Stimulated activated CD4-positive, alpha-beta T cell treated with anti-CD3 and anti-CD28 coated beads, TNF-alpha, amount 100 ng/mL, for 24 hours (primary cell): Measurements from ENCODE around the gene KLHDC2.
"Not testable (repeated sequence)": the region's sequence is repeated elsewhere in the genome, so short reads cannot be mapped to it uniquely, and the experiment has no call there.

Experiments
- DNase-seq, 3 experiments: peaks; one replicate each; pipeline ENCODE4 v3.0.0-alpha.2; 2020; ENCODE audit warnings: low read depth in 3 of 3

KLHDC2 gene

GRCh38 chr14:49767571-49768300, at the start of gene KLHDC2:
Gene KLHDC2 (plus strand): TSS chr14:49768153. CDS start chr14:49768469, 316 bp downstream.
- DNase-seq, result peak; percentile 78 to 87 (median 80)

DNA sequence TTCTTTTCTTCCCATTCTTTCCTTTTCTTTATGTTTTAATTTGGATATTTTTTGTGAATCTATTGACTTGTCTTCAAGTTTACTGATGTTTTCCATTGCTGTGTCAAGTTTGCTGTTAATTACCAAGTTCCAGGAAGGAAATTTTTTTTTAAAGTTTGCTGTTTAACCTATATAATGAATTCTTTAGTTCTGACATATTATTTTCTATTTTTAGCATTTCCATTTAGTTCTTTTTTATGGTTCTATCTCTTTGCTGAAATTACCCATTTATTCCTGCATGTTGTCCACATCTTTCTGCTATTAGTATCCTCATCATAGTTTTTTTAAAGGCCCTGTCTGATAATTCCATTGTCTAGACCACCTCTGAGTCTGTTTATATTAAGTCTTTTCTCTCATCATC, 47.2 kb upstream of the KLHDC2 start:
- no peak for DNase-seq

- not testable (repeated sequence) for DNase-seq
Observed at GRCh38 chr14:49721733-49722435, 46.1 kb upstream of the KLHDC2 start.

- DNase-seq, result no peak
Observed at GRCh38 chr14:49727171-49727570, 40.8 kb upstream of the KLHDC2 start.

DNA sequence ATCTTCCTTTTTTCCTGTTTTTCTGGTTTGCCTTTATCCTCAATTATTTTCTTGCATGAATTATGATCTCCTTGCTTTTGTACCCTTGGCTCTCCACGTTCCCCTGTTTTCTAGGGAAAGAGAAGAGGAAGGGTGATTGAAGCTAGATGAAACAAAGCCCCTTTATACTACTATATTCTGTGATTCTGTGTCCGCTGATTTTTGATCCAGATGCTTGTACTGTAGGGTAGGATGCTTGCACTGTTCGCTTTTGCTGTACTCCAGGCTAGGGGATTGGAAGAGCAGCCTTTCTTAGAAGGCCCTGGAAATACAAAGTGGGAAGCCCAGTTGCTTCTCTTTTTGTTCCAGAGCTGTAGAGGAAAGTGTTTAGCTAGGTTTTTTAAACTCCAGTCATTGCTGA, 35.1 kb upstream of the KLHDC2 start:
- no peak for DNase-seq

DNA sequence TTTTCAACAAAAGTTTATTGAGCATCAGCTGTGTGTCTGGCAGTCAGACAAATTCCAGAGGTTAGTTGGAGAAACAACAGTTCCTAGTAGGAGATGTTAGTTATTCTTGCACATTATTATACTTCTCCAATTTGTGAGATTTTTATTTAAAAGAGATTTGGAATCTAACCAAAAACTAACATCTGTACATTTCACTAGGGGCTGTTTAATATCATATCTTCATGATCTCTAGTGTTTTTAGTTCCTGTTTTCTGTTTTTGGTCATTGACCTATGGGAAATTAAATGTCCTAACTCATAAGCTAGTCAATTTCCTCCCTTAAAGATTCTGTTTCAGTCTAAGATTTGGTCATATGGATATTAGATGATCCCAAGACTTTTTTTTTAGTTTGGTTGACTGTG, 34.1 kb upstream of the KLHDC2 start:
- DNase-seq, result no peak

DNA sequence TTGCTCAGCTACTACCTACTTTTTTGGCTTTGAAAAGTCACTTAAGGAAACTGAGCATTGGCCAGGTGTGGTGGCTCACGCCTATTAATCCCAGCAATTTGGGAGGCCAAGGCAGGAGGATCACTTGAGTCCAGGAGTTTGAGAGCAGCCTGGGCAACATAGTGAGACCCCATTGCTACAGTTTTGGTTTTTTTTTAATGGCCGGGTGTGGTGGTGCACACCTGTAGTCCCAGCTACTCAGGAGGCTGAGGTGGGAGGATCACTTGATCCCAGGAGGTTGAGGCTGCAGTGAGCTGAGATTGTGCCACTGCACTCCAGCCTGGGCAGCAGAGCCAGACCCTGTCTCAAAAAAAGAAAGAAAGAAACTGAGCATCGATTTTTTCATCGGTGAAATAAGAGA, 32.3 kb upstream of the KLHDC2 start:
- not testable (repeated sequence) for DNase-seq

DNA sequence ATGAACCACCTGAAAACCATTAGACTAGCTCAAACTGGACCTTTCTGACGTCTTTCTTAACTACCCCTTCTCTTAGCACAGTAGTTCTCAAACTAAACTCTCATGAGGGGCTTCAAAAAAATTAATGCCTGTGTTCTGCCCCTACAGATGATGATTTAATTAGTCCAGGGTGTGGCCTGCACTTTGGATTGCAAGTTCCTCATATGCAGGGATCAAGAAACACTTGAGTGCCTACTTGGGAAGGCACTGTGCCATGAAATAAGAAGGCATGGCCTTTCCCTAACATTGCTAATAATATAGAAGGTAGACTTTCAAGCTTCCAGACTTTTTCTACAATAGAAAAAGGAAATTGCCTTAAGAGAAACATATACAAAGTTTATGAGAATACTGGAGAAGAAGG, 22.8 kb upstream of the KLHDC2 start:
- no peak for DNase-seq

- not testable (repeated sequence) for DNase-seq
Observed at GRCh38 chr14:49746476-49746875, 21.5 kb upstream of the KLHDC2 start.

GRCh38 chr14:49754570-49755097, 13.3 kb upstream of the KLHDC2 start:
- no peak for DNase-seq

- no peak for DNase-seq
Observed at GRCh38 chr14:49755378-49755777, 12.6 kb upstream of the KLHDC2 start.

DNA sequence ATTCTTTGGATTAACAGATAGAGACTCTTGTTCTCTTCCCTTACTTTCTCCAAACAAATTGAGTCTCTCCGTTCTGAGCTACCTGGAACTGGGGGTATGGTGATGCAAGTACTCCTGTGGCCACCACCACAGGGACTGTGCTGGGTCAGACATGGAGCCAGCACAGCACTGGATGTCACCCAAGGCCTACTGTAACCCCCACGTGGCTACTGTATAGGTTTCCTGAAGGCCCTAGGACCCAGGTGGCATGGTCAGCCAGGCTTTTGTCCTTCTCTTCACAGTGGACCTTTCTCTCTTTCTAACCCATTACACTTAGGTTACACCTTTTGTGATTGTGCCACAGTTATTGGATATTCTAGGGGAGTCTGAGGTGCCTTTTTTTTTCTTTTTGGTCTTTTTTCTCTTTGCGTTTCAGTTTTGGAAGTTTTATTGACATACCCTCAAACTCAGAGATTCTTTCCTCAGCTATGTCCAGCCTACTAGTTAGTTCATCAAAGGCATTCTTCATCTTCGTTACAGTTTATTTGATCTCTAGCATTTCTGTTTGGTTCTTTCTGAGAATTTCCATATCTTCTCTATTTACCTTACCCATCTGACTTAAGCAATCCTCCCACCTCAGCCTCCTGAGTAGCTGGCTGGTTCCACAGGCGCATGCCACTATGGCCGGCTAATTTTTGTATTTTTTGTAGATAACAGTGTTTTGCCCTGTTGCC, 6.0 kb upstream of the KLHDC2 start:
- no peak for DNase-seq

- DNase-seq, result no peak
Observed at GRCh38 chr14:49766839-49767238, 1.1 kb upstream of the KLHDC2 start.

DNA sequence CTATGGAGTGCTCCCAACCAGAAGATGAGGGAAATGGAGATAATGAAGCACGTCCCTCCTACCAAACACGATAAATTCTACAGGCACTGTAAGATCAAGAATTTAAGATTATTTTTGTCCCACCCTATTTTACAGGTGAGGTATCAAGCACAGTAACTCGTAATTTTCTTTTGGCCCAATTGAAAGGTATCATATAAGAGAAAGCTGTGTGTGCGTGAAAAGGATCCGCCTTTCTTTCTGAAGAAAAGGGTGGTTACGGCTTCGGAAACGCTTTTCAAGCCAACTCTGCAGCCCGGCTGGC, 733 bp upstream of the KLHDC2 start:
- DNase-seq, result no peak

DNA sequence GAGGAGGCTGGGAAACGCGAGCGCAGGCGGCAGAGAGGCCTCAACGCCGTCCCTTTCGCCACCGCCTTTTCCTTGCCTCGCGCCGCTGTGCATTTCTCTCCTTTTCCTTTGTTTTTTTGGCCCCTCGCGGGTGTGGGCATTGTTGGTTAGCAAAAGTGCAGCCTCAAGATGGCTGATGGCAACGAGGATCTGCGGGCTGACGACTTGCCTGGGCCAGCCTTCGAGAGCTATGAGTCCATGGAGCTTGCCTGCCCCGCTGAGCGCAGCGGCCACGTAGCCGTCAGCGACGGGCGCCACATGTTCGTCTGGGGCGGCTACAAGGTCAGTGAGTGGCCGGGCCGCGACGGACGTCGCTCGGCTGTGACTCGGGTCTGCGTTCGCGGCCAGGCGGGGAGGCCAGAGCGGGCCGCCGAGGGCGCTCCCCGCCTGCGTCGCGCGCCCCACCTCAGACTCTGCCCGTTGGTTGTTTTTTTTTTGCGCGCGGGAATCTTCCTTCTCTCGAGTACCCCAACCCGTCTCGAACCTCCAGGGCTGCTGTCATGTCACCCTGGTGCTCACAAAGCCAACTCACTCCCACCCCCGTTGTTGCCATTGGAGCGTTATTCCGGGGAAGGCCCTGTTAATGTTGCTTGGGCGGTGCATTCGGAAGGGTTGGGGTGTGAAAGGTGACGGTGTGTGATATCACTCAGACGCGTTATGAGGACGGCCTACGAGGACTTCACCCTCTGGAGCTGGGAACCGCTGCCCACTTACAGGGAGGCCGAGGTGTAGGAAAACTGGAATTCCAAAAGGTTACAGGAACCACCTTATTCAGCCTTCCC, 558 bp downstream of the KLHDC2 start:
- peak; percentile 54 to 75 (median 67) for DNase-seq

- no peak for DNase-seq
Observed at GRCh38 chr14:49769171-49769570, 1.2 kb downstream of the KLHDC2 start.

DNA sequence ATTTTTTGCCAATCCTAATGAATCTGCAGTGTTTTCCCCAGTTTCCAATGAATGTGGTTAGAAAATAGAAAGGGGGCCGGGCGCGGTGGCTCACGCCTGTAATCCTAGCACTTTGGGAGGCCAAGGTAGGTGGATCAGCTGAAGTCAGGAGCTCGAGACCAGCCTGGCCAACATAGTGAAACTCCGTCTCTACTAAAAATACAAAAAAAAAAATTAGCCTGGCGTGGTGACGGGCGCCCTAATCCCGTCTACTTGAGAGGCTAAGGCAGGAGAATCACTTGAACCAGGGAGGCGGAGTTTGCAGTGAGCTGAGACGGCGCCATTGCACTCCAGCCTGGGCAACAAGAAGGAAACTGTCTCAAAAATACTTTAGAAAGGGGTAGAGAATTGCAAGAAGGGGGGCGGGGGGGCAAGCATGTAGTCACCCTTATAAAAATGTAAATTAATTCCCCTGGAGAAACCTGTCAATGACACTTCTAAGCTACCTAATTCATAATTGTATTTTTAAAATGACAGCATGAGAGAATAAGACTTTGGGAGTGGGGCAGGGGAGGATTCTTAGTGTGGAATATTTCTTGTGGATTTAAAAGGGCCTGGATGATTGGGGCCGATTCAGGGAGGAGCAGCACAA, 1.7 kb downstream of the KLHDC2 start:
- DNase-seq, result no peak

- no peak for DNase-seq
Observed at GRCh38 chr14:49770212-49770817, 2.4 kb downstream of the KLHDC2 start.

DNA sequence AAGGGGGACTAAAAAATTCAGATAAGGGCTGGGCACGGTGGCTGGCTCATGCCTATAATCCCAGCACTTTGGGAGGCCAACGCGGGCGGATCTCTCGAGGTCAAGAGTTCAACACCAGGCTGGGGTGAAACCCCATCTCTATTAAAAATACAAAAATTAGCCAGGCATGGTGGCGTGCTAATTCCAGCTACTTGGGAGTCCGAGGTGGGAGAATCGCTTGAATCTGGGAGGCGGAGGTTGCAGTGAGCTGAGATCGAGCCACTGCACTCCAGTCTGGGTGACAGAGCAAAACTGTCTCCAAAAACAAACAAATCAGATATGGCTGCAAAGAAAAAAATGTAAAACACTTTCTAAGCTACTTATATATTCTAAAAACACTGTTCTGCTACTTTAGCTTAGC, 3.7 kb downstream of the KLHDC2 start:
- not testable (repeated sequence) for DNase-seq

DNA sequence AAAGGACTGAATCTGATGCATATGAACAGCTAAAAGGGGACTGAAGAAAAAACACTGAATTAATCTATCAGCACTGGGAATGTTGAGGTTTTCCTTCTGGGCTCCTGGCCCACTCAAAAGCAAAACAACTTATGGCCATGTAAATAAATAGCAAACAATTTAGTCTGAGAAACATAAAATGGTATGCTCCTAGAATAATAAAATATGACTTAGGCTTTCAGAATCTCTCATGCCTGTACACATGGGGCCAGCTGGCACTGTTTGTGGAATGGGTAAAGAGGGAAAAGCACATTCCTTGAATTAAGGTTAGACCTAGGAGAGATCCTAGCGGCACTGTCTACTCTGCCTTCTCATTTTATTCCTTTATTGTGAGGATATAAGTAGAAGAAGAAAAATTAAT, 6.2 kb downstream of the KLHDC2 start:
- no peak for DNase-seq

- no peak for DNase-seq
Observed at GRCh38 chr14:49778421-49778820, 10.5 kb downstream of the KLHDC2 start.
